ENCODE data around the gene ZC3H18.

The ZC3H18 gene

GRCh38 chr16:88569985-88570690, at the start of gene ZC3H18:
Gene ZC3H18, plus strand, starts transcription at chr16:88570403. Its CDS starts 6,721 bp downstream, at chr16:88577124.
- DNase-seq = peak; percentile 94

- DNase-seq = no peak
Observed at GRCh38 chr16:88521674-88522073, 48.5 kb upstream of the ZC3H18 start.

GRCh38 chr16:88522276-88522949, 47.8 kb upstream of the ZC3H18 start:
- no peak for DNase-seq

- DNase-seq = no peak
Observed at GRCh38 chr16:88523309-88524161, 46.7 kb upstream of the ZC3H18 start.

- no peak for DNase-seq
Observed at GRCh38 chr16:88524274-88524972, 45.8 kb upstream of the ZC3H18 start.

GRCh38 chr16:88524973-88525662, 45.1 kb upstream of the ZC3H18 start:
- DNase-seq = no peak

- DNase-seq = no peak
Observed at GRCh38 chr16:88525663-88525990, 44.6 kb upstream of the ZC3H18 start.

- no peak for DNase-seq
Observed at GRCh38 chr16:88526008-88526905, 43.9 kb upstream of the ZC3H18 start.

- no peak for DNase-seq
Observed at GRCh38 chr16:88526906-88527185, 43.4 kb upstream of the ZC3H18 start.

- peak; percentile 57 for DNase-seq
Observed at GRCh38 chr16:88527186-88527936, 42.8 kb upstream of the ZC3H18 start.

- DNase-seq = no peak
Observed at GRCh38 chr16:88527937-88528743, 42.1 kb upstream of the ZC3H18 start.

GRCh38 chr16:88528902-88529318, 41.3 kb upstream of the ZC3H18 start:
- DNase-seq = no peak

GRCh38 chr16:88529596-88529995, 40.6 kb upstream of the ZC3H18 start:
- DNase-seq = no peak

GRCh38 chr16:88530051-88530857, 39.9 kb upstream of the ZC3H18 start:
- DNase-seq = no peak

- no peak for DNase-seq
Observed at GRCh38 chr16:88530858-88531203, 39.4 kb upstream of the ZC3H18 start.

GRCh38 chr16:88531346-88531745, 38.9 kb upstream of the ZC3H18 start:
- no peak for DNase-seq

GRCh38 chr16:88531931-88532433, 38.2 kb upstream of the ZC3H18 start:
- DNase-seq = no peak

GRCh38 chr16:88532434-88533241, 37.6 kb upstream of the ZC3H18 start:
- no peak for DNase-seq
